ENCODE data around the gene COPB1. TPM values are rescaled to one million over a fixed set of nuclear protein-coding genes. Genes with fewer than 3 reads are reported as not detected.
"Not testable (repeated sequence)": the region's sequence is repeated elsewhere in the genome, so short reads cannot be mapped to it uniquely, and the experiment has no call there.

COPB1 gene
- total and polyA plus RNA-seq, 4 donors = 32.1 to 140 (median 74.5) TPM

DNA sequence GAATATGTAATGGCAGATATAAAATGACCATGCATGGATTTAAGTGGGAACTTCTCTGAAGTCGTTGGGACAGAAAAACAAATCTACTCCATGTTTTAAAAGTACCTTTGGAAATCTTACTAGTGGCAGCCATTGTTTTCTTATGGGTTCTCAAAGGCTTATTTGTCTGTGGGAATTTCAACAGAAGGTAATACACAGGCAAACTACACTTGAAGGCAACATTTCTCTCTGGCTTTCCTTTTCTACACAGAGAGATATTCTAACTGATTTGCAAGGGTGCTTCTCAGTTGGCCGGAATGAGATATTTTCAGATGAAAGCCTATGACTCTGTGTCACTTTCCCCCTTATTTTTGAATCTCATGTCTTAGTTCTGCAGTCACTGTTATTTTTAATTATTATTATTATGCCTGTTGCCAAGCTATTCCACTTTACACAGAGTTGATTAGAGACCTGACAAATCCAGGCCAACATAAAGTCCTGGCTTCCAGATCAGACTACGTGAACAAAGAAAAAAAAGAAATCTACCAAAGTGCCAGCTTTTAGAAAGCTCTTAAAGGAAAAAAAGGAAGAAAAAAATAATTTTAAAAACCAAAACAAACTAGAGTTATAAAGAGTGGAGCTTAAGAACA, 39.4 kb upstream of the COPB1 start:
- no peaks in the 10 kb centered on the region for H3K36me3 ChIP-seq (ENCODE audit: control insufficient read depth in 4 of 4, insufficient read depth in 3 of 4, low read depth in 1 of 4, low read length in 3 of 4)
- no peaks in the 10 kb centered on the region for H3K27me3 ChIP-seq (ENCODE audit: control insufficient read depth in 4 of 4, insufficient read depth in 4 of 4, low read length in 3 of 4)
- TF ChIP-seq YY1 (IDR thresholded peaks at IDR 0.05) (peak; percentile 14), JUND (IDR thresholded peaks at IDR 0.05) (no peak)
- H3K9me3 ChIP-seq (ENCODE audit: control insufficient read depth in 4 of 4, low read length in 3 of 4) = no peaks in the 10 kb centered on the region
- peaks cover 7 to 43% (median 27%) of the 10 kb centered on the region in 4 donors for H3K4me1 ChIP-seq (ENCODE audit: control insufficient read depth in 4 of 4, insufficient read depth in 4 of 4, low read length in 3 of 4)
- no peak for DNase-seq (ENCODE audit: low spot score)
- 85% methylated on average over 3 of the region's 3 CpGs for WGBS
- peak overlapping the region in 1 of 2 donors; percentile 14 for H3K9ac ChIP-seq (ENCODE audit: low read depth in 1 of 2, low read length in 2 of 2)
- H3K4me3 ChIP-seq (ENCODE audit: low read depth in 1 of 3, low read length in 3 of 3) = no peak overlapping the region
- H3K27ac ChIP-seq (ENCODE audit: low read depth in 1 of 2, low read length in 2 of 2) = peak overlapping the region; percentile 85 to 87

DNA sequence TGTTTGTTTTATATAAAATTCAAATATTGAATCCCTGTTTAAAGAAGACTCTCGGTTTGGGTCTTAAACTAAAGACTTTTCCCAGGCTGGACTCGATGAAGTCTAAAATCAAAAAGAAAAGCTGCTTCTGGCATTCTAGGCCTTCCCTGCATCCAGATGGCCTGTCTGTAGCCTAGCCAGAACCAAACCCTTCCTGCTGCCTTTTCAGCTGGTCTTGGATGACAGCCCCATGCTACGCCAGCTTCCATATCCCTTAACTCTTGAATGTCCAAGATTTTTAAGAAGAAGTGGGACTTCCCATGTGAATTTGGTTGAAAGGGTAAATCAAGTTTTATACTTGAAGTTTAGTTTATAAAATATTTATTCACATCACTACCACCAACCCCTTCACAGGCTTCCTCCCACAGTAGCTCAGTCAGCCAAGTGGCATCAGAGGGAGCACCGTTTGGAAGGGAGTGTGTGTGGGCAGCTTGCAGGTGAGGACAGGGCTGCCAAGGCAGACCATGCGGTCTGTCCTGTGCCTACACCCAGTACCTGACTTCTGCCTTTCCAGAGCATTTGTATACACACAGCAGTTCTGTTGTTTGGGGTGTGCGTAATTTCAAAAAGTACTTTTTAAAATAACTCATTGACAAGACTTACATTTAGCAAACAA, 38.8 kb upstream of the COPB1 start:
- peak overlapping the region; percentile 22 to 87 for H3K27ac ChIP-seq (ENCODE audit: low read depth in 1 of 2, low read length in 2 of 2)
- H3K36me3 ChIP-seq (ENCODE audit: control insufficient read depth in 4 of 4, insufficient read depth in 3 of 4, low read depth in 1 of 4, low read length in 3 of 4) = no peaks in the 10 kb centered on the region
- 67% methylated on average over 6 of the region's 6 CpGs for WGBS
- no peak for DNase-seq (ENCODE audit: low spot score)
- no peak overlapping the region for H3K9ac ChIP-seq (ENCODE audit: low read depth in 1 of 2, low read length in 2 of 2)
- H3K4me1 ChIP-seq (ENCODE audit: control insufficient read depth in 4 of 4, insufficient read depth in 4 of 4, low read length in 3 of 4) = peaks cover 7 to 39% (median 27%) of the 10 kb centered on the region in 4 donors
- TF ChIP-seq NR2F2 (IDR thresholded peaks at IDR 0.05) = no peak
- no peak for TF ChIP-seq HNF4G (IDR thresholded peaks at IDR 0.05)
- no peak for TF ChIP-seq RAD21 (IDR thresholded peaks at IDR 0.05)
- no peak for TF ChIP-seq FOXA2 (IDR thresholded peaks at IDR 0.05)
- TF ChIP-seq RXRA (IDR thresholded peaks at IDR 0.05) = no peak
- TF ChIP-seq, protein P1, sequence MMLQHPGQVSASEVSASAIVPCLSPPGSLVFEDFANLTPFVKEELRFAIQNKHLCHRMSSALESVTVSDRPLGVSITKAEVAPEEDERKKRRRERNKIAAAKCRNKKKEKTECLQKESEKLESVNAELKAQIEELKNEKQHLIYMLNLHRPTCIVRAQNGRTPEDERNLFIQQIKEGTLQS (IDR thresholded peaks at IDR 0.05) = no peak
- no peak for TF ChIP-seq YY1 (IDR thresholded peaks at IDR 0.05)
- H3K4me3 ChIP-seq (ENCODE audit: low read depth in 1 of 3, low read length in 3 of 3) = no peak overlapping the region
- H3K27me3 ChIP-seq (ENCODE audit: control insufficient read depth in 4 of 4, insufficient read depth in 4 of 4, low read length in 3 of 4) = no peaks in the 10 kb centered on the region
- H3K9me3 ChIP-seq (ENCODE audit: control insufficient read depth in 4 of 4, low read length in 3 of 4) = no peaks in the 10 kb centered on the region

DNA sequence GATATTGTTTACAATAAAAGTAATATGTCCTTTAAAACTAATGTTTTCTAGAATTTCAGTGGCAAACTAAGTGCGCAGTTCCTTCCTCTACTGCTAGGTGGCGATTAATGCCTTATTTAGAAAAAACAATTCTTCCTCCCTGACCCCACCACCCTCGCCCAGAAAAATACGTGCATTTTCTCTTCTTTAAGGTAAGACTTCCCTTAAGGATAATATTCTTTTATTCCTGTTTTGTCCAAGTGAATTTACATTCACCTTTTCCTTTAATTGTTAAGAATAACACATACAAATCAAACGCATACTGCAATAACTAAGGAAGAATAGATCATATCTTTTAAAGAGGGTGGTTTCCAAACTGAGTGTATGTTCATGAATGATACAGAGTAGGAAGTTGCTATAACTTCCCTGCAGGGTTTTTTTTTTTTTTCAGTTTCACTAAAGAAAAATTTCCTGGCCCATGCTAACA, 37.6 kb upstream of the COPB1 start:
- Histone ChIP-seq H3K36me3 (ENCODE audit: control insufficient read depth in 4 of 4, insufficient read depth in 3 of 4, low read depth in 1 of 4, low read length in 3 of 4) (no peaks in the 10 kb centered on the region), H3K27ac (ENCODE audit: low read depth in 1 of 2, low read length in 2 of 2) (no peak overlapping the region), H3K9ac (ENCODE audit: low read depth in 1 of 2, low read length in 2 of 2) (peak overlapping the region in 1 of 2 donors; percentile 72), H3K9me3 (ENCODE audit: control insufficient read depth in 4 of 4, low read length in 3 of 4) (no peaks in the 10 kb centered on the region), H3K4me1 (ENCODE audit: control insufficient read depth in 4 of 4, insufficient read depth in 4 of 4, low read length in 3 of 4) (peaks cover 2 to 31% (median 21%) of the 10 kb centered on the region in 4 donors), H3K4me3 (ENCODE audit: low read depth in 1 of 3, low read length in 3 of 3) (no peak overlapping the region), H3K27me3 (ENCODE audit: control insufficient read depth in 4 of 4, insufficient read depth in 4 of 4, low read length in 3 of 4) (no peaks in the 10 kb centered on the region)
- no peak for TF ChIP-seq HNF4G (IDR thresholded peaks at IDR 0.05)
- peak; percentile 92 to 94 for TF ChIP-seq RAD21 (IDR thresholded peaks at IDR 0.05)
- TF ChIP-seq NR2F2 (IDR thresholded peaks at IDR 0.05) = peak; percentile 43
- no peak for TF ChIP-seq YY1 (IDR thresholded peaks at IDR 0.05)
- no peak for TF ChIP-seq FOXA1 (IDR thresholded peaks at IDR 0.05)
- TF ChIP-seq JUND (IDR thresholded peaks at IDR 0.05) = no peak
- TF ChIP-seq, protein P2, sequence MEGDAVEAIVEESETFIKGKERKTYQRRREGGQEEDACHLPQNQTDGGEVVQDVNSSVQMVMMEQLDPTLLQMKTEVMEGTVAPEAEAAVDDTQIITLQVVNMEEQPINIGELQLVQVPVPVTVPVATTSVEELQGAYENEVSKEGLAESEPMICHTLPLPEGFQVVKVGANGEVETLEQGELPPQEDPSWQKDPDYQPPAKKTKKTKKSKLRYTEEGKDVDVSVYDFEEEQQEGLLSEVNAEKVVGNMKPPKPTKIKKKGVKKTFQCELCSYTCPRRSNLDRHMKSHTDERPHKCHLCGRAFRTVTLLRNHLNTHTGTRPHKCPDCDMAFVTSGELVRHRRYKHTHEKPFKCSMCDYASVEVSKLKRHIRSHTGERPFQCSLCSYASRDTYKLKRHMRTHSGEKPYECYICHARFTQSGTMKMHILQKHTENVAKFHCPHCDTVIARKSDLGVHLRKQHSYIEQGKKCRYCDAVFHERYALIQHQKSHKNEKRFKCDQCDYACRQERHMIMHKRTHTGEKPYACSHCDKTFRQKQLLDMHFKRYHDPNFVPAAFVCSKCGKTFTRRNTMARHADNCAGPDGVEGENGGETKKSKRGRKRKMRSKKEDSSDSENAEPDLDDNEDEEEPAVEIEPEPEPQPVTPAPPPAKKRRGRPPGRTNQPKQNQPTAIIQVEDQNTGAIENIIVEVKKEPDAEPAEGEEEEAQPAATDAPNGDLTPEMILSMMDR (IDR thresholded peaks at IDR 0.05; ENCODE audit: low read depth, low read length, missing input control) = peak; percentile 84
- peak; percentile 10 to 17 for TF ChIP-seq RXRA (IDR thresholded peaks at IDR 0.05)
- DNase-seq (ENCODE audit: low spot score) = peak; percentile 42
- WGBS = 9% methylated on average over 5 of the region's 5 CpGs

DNA sequence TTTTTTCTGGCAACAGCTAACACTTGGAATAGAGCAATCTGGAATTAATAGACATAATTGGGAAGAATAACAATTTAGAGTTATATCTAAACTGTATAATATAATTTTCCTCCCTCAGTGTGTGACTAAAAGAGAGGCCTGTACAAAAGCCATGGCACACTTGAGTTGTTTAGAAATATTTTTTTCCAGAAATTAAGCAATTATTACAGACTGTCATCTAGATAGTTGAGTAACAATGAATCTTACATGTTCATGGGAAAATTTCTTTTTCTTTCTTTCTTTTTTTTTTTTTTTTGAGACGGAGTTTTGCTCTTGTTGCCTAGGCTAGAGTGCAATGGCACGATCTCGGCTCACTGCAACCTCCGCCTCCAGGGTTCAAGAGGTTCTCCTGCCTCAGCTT, 35.6 kb upstream of the COPB1 start:
- not testable (repeated sequence) for H3K9ac ChIP-seq (ENCODE audit: low read depth in 1 of 2, low read length in 2 of 2); H3K9me3 ChIP-seq (ENCODE audit: control insufficient read depth in 4 of 4, low read length in 3 of 4); H3K27me3 ChIP-seq (ENCODE audit: control insufficient read depth in 4 of 4, insufficient read depth in 4 of 4, low read length in 3 of 4); H3K4me3 ChIP-seq (ENCODE audit: low read depth in 1 of 3, low read length in 3 of 3); H3K36me3 ChIP-seq (ENCODE audit: control insufficient read depth in 4 of 4, insufficient read depth in 3 of 4, low read depth in 1 of 4, low read length in 3 of 4); H3K27ac ChIP-seq (ENCODE audit: low read depth in 1 of 2, low read length in 2 of 2); DNase-seq (ENCODE audit: low spot score)
- 97% methylated on average over 4 of the region's 4 CpGs for WGBS
- H3K4me1 ChIP-seq (ENCODE audit: control insufficient read depth in 4 of 4, insufficient read depth in 4 of 4, low read length in 3 of 4) = peaks cover 2 to 17% (median 8%) of the 10 kb centered on the region in 4 donors
